Testis (tissue), 2 donors: ENCODE data around the gene ABCB11.

Source experiments
- POLR2A ChIP-seq: fragments of 450-650 bp; IDR thresholded peaks from one replicate; pipeline ENCODE4 v1.6.1; 2017; ENCODE audit warnings: antibody characterized with exemption, mild to moderate bottlenecking, moderate library complexity
- TF ChIP-seq, protein P1 (sequence below), 3 experiments: fragments of 450-650 bp in 2 of 3; fragments of 200-600 bp in 1 of 3; sonication (generic) in 1 of 3; IDR thresholded peaks; one replicate each; pipeline ENCODE4 v1.5.1; 2016 to 2019; ENCODE audit warnings: antibody characterized with exemption in 3 of 3, mild to moderate bottlenecking in 2 of 3, moderate library complexity in 1 of 3

DNA sequence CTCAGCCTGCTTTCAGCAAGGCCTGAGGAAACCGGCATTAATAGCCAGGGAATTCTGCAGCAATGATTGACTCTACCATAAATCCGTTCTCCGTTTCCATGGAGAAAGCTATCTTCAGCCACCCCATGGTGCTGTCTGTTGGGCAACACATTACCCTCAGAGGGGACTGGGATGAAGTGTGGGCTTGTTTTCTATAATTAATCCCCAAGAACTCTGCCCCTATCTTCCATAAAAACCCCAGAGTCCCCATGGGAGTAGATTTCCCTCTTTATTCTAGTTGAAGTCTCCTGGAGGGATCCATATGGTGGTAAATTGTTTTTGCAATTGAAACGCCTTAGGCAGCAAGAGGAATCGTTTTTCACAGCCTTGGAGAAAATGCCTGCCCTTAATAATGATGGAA is 120.8 kb downstream of the ABCB11 start:
- TF ChIP-seq, protein P1, sequence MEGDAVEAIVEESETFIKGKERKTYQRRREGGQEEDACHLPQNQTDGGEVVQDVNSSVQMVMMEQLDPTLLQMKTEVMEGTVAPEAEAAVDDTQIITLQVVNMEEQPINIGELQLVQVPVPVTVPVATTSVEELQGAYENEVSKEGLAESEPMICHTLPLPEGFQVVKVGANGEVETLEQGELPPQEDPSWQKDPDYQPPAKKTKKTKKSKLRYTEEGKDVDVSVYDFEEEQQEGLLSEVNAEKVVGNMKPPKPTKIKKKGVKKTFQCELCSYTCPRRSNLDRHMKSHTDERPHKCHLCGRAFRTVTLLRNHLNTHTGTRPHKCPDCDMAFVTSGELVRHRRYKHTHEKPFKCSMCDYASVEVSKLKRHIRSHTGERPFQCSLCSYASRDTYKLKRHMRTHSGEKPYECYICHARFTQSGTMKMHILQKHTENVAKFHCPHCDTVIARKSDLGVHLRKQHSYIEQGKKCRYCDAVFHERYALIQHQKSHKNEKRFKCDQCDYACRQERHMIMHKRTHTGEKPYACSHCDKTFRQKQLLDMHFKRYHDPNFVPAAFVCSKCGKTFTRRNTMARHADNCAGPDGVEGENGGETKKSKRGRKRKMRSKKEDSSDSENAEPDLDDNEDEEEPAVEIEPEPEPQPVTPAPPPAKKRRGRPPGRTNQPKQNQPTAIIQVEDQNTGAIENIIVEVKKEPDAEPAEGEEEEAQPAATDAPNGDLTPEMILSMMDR (IDR thresholded peaks at IDR 0.05), result no peak
- TF ChIP-seq POLR2A, result no peak
